Stimulated activated CD4-positive, alpha-beta T cell treated with anti-CD3 and anti-CD28 coated beads, Interleukin-12 subunit alpha, Interleukin-12 subunit beta, amount 100 ng/mL, for 24 hours (primary cell): ENCODE measurements around the gene LYRM4.

Experiments
- DNase-seq, 2 experiments: peaks; one replicate each; pipeline ENCODE4 v3.0.0-alpha.2; 2020; ENCODE audit warnings: low read depth in 2 of 2

LYRM4 gene

DNA sequence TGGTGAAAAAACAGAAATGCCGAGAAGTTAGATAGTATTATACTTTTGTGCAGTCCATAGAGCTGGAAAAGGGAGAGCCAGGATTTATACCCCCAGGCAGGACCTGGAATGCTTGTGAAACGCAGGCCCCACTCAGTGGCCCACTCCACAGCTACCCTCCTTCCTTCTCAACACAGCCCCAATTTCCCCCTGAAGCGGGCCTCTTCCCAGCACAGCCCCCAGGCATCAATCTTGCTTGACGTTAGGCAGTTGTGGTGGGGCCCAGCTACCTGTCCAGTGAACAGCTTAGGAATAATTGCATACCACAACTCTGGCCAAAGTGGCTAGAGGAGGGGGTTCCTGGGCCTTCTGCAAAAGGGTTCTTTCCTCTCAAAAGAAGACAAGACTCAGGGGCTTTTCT is 114.4 kb downstream of the LYRM4 start:
- no peak for DNase-seq

DNA sequence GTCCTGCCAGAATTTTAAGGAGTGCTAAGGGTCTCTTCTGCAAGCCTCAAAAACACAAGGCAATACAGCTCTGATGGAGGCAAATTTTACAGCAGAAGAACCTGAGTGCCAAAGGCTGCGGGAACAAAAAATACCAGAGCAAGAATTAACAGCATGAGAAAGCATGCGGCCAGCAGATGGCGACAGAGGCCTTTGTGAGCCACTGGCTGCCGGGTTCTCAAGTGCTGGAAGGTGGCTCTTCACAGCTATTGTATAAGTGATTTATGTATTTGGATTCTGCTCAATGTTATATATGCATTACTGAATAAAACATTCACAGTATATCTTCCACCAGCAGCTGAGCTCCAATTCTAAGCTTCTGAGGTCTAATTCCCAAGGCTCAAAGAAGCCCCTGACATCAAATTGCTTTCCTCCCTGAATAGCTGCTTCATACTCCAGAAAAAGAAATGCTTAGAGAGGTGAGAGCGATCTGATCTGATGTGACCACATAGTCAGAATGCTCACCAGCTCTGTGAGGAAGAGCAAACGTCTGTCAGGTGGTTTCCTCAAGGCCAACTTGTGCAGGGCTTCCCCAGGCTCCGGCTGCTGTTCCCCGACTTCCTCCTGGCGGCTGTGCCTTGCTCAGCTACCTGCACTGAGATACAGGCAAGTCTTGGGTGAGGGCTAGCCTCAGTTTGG is 117.0 kb downstream of the LYRM4 start:
- peak; percentile 50 to 81 for DNase-seq

DNA sequence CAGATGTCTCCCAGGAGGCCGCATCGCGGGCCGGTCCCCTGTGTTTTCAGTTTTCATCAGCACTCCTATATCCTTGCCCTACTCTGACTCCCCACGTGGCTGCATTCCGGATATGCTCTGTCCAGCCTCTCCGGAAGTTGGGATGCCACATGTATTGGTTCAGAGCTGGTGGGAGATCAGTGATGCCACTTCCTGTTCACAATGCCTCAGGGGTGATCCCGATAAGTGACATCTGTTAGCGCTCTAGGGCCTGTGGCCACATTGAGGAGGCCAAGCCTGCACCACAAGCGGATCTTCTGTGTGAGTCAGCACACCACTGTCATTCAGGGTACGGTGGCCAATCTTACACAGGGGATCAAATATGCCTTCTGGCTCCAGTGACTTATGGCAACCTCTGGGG is 117.8 kb downstream of the LYRM4 start:
- DNase-seq, result no peak

DNA sequence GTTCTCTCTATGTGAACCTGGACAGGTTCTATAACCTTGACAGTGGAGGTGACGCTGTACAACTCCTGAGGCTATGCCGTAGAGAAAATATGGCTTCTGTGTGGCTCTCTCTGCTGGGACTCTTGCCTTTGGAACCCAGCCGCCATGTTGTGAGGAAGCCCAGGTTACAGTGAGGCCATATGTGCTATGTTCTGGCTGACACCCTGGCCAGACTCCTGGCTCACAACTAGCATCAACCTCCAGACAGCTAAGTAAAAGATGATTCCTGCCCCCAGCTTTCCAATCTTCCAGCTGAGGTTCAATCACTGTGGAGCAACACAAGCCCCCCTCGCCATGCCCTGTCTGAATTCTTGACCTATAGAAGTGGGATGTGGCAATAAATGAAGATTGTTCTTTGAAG is 118.6 kb downstream of the LYRM4 start:
- DNase-seq, result no peak

DNA sequence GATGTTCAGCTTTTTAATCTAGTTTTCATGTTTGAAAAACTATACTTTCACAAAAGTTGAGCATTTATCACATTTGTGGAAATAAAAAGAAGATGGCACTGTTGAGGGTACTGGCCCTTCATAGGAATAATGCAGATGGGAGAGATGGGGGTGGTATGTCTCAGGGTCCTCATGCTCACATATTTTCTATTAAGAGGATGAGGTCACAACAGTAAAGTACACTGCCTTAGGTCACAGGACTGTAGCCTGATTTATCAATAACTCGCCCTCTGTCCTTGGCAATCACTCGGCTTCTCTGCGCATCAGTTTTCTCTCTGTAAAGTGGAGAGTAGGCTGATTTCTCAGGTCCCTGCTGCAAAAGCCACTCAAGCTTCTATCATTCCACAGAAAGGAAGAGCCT is 119.7 kb downstream of the LYRM4 start:
- no peak for DNase-seq

DNA sequence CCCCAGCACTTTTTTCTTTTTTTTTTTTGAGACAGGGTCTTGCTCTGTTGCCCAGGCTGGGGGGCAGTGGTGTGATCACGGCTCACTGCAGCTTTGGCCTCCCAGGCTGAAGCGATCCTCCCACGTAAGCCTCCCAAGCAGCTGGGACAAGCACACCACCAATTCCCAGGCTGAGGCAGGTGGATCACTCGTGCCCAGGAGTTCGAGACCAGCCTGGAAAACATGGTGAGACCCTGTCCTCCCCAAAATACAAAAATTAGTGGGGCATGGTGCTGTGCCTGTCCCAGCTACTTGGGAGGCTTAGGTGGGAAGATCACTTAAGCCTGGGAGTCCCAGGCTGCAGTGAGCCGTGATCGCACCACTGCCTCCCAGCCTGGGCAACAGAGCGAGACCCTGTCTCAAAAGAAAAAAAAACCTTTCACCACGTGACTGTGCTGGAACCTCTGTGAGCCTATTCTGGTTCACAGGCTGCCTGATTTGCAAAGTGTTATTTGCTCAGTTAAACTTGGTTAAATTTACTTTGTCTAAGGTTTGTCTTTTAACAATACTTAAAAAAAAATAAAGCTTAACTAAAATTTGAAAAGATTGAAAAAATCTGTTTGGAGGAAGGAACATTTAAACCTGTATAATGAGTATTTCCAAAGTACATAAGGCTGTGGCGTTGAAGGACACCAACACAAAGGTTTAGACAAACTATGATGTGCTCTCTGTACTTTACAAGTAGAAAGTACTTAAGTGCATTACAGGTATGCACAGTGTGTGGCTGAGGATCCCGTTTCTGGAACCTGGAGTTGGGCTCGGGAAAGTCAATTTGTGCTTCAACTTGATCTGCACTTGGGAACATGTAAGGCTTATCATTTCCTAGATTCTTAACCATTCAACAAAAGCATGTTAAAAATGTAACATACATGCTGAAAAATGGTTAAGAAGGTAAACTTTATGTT is 120.7 kb downstream of the LYRM4 start:
- no peak for DNase-seq

DNA sequence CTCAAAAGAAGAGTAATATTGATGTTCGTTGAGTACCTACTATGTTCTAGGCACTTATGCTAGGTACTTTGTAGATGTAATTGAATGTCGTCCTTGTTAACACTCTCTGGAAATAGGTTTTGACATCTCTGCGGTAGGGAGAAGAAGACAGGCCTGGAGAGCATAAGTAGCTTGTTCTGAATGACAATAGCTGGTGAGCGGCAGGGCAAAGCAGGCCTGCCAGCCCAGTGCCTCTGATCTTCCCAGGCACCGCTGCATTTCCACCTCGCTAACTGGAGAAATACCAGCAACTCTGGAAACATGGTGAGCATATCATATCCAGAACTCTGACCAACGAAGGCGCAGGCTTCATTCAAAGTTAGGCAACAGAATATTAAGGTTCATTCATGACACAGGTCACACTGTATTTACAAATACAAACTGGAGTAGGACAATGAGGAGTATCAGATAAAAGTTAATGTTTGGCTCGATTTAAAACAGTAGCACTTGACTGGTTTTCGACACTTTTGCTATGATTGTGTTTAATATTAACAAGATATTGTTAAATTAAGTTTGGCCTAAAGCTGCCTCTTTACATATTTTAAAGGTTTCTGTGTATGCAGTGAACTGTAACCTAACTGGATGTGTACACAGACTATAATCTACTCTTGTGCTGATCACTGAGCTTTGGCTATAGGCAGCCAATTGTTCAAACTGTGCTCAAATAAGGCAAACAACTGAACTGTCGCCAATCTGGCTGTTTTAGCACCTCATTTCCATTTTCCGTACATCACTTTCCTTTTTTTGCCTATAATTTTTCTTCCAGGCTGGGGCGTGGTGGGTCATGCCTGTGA is 121.5 kb downstream of the LYRM4 start:
- no peak for DNase-seq

DNA sequence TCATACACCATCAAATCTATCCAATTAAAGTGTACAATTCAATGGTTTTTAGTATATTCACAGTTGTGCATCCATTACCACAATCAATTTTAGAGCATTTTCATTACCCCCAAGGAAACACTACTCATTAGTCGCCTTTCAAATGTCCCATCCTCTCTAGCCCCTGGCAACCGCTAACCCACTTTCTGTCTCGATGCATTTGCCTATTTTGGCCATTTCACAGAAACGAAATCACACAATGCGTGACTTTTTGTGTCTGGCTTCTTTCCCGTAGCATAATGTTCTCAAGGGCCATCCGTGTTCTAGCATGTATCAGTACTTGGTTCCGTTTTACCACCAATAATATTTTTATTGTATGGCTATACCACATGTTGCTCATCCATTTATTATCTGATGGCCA is 123.9 kb downstream of the LYRM4 start:
- no peak for DNase-seq

DNA sequence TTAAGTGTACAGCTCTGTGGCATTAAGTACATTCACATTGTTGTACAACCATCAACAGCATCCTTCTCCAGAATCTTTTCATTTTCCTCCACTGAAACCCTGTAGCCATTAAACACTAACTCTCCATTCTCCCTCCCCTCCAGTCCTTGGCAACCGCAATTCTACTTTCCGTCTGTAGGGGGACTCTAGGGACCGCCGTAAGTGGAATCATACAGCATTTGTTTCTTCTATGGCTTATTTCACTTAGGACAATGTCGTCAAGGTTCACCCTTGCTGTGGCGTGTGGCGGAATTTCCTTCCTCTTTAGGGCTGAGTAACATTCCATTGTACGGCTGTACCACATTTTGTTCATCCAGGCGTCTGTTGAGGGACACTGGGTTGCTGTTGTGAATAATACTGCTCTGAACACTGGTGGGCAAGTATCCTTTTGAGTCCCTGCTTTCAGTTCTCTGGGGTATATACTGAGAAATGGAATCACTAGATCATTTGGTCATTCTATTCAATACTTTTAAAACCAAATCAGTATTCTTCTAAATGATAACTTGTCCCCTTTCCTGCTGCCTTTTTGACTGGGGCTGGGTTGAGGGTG is 124.9 kb downstream of the LYRM4 start:
- DNase-seq, result peak; percentile 9 to 32

DNA sequence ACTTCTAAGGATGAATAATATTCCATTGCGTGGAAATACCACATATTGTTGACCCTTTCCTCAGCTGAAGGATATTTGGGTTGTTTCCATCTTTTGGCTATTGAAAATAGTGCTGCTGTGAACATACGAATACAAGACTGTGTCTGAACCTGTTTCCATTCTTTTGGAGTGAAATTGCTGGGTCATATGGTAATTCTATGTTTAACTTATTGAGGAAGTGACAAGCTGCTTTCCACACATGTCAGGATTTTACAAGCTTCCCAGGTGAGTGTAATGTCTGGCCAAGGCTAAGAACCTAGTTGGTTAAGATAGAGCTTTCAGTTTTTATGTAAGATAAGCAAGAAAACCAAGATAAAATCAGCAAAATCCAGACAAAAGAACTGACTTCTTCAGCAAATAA is 126.8 kb downstream of the LYRM4 start:
- no peak for DNase-seq

DNA sequence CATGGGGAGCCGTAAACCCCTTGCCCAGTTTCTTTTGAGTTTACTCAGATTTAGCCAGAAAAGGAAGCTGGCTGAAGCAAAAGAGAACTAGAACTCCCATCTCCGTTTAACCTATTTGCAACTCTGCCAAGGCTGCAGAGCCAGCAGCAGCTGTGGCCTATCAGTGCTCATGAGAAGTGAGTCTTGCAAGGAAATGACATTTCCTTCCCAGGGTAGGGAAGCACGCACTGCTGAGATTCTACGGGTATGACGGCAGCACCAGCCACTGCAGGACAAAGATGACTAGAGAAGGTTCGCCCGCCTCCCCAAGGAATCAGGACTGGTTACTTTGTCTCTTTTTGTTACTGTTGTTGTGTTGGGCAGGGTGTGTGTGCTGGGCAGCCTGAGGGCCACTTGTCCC is 128.0 kb downstream of the LYRM4 start:
- DNase-seq, result no peak

DNA sequence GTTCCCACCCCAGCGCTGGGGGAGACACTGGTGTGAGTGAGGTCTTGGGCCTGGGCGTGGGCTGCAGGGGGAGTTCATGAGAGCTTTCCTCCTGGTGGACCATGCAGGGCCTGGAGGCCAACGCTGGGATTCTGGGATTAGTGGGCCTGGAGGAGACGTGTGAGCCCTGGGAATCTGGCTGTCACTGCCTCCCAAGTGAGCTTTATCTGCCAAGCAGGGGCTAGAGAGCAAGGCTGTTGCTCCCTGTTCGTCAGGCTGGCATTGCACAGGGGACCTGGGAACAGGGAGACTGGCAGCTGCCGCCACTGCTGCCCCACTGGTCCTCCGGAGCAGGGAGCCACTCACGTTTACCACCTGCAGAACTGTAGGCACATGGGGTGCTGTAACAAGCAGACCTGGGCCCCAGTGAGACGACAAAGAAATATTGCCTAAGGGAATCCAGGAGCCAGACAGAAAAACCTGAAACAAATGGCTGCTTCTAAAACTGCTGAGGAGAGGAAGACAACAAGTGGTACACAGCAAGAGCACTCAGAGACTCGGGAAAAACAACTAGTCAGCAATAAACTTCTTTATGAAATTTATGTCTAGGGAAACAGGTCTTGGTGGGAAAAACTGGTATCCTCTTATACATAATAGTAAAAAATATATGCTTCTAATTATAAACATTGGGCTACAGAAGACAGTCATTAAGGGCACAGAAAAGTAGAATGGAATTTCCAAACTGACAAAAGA is 130.4 kb downstream of the LYRM4 start:
- DNase-seq, result no peak

DNA sequence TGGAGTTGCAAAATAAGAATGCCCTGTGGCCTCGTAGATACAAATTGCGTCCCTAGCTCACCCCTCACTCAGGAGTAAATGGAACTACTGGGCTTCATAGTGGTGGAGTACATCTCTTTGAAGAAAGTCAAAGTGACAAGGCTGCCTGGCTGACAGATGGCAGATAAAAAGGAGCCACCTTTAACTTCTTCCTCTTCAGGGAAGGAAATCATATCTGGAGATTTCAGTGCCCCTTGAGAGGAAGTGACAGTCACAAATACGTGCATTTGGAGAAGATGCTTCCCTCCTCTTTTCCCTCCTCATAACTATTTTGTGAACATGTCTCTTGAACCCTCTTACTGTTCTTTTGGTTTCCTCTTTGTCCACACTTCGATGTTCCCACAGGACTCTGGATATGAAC is 132.4 kb downstream of the LYRM4 start:
- DNase-seq, result no peak

DNA sequence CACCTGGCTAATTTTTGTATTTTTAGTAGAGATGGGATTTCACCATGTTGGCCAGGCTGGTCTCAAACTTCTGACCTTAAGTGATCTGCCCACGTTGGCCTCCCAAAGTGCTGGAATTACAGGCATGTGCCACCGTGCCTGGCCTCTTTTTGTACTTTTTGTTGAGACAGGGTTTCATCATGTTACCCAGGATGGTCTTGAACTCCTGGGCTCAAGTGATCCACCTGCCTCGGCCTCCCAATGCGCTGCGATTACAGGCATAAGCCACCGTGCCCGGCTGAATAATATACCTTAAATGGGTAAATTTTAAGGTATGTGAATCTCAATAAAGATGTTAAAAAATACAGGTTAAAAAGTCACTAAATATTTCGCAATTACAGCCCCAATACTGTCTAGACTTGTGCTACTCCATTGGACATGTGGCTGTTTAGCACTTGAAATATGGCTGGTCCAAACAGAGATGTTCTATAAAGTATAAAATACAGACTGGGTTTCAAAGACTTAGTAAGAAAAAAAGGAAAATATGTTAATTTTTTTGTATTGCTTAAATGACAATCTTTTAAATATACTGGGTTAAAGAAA is 133.6 kb downstream of the LYRM4 start:
- no peak for DNase-seq

DNA sequence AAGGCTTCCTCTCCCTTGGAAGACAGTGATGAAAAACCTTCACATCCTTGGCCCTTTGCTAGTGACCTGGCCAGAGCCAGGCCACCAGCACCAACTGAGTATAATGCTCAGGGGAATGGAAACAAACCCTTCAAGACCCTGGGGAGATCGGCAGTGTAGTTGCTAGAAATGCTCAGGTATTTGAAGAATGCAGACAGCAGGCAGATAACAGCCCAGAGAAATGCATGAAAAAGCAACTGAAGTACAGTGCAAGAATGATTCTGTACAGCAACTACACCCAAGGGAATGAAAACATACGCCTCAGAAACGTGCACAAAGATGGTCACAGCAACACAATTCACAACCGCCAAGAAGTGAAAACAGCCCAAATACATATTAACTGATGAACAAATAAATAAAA is 134.5 kb downstream of the LYRM4 start:
- no peak for DNase-seq

DNA sequence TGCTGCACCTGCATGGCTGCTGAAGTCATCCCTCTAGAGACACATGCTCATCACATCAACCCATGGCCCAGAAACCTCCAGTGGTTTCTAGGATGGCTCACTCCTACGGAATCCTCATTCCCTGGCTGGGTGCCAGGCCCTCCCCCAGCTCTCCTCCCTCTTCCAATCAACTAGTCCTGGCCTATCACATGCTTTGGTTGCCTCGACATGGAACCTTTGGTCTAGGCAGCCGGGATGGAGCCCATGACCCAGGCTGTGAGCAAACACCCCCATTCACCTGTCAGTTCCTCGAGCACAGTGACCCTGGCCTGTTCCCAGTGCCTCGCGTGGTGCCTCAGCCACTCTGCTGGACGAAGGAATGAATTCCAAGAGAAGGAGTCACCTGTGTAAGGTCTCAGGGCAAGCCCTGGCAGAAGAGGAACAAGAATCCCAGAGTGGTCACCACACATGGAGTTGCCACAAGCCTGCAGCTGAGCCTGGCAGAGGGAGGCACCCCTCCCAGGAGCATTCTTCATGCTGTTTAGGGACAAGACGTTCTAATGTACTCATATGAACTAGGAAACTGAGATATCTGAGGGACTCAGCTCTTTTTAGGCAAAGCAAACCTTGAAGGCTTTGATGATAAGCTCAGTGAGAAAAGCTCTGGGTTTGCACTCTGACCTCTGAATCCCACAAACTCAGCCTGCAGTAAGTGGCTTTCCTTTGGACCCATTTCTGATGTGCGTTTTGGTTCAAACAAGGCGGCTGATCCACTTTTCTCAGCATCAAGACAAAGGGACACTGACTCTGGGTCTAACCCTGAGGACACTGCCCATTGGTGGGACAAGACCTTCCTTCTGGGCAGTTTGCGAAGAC is 135.4 kb downstream of the LYRM4 start:
- DNase-seq, result no peak

DNA sequence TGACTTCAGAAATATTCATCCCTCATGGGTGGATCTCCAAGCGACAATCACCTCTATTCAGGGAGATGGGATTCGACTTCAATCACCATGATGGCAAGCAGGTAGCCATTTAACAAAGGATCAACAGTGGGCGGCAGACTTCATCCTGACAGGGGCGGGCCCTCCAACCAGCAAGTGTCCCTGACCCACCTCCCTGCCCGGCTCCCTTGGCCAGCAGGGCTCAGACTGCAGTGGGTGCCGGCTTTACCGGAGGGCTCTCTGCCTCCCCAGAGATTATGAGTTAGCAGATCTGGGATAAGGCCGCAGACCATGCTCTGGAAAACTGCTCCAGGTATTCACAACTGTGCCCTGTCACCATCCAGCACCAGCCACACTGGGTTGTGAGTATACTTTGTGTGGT is 136.2 kb downstream of the LYRM4 start:
- DNase-seq, result no peak

DNA sequence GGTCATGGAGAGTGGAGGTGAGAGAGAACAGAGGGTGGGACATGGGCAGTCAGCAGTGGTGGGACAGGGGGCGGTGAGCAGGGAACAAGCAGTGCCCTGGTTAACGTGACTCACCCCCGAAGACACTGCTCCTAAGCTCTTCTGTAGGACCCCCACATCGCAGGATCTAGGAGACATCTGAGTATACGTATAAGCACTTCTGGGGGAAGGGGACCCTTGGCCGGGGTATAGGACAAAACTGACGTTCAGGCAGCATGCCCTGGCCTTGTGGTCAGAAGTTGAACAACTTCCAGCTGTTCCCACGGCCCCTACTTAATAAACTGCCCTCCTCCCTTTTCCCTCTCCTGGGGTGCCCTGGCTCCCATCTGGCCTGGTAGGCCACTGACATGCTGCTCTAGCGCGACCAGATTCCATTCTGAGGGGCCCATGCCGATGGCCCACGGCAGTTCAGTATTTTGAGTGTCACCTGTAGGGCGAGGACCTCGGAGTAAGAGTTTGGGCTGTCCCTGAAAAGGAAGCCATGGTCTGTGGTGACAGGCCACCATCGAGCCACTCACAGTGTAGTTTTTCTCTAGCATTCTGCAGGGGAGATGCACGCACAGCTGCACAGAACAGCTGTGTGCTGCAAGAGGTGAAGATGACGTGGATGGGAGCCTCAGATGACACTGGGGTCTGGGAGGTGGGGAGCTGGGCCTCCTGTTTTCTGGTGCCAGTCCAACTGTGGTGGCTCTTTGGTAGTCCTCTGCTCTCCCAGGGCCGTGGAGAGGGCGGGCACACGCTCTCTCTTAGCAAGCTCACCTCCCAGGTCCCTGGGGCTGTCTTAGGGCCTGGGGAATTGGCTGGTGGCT is 137.2 kb downstream of the LYRM4 start:
- DNase-seq, result no peak

DNA sequence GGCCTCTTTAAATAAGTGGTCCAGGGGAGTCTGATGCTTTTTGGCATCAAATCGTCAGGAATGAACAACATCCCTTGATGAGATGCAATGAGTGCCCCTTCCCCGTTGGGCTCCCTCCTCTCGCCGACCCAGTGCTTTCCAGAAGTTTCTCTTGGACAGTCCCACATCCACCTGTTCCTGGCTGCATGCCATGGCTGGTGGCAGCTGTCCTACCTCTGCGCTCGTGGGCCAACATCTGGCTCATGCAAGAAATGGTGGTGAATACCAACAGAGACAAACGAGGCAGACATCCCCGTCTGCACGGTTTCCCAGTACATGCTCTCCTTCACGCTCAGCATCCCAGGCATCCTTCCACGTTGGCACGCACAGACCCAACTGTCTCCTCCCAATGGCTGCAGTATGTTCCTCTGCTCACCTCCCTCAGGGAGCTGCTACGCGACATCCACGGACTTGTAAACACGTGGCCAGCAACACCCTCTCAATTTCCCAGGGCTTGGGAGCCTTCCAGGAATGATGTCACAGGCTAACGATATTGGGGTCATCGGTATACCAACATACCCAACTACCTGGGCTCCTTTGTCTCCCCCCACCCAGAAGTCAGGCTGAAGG is 138.1 kb downstream of the LYRM4 start:
- DNase-seq, result no peak
